NCI-H748 treated with DMSO at 0.1 percent for 48 hours (cell line): Measurements from ENCODE around the gene ARHGAP42.
A peak's percentile ranks its signal among the peaks of the same experiment; 100 is the strongest.
"Not testable (repeated sequence)": the region's sequence is repeated elsewhere in the genome, so short reads cannot be mapped to it uniquely, and the experiment has no call there.

Experiments
- DNase-seq: peaks from one replicate; lab custom pipeline; 2025; lab: John Stamatoyannopoulos, UW

The ARHGAP42 gene

GRCh38 chr11:100727410-100727809, 40.3 kb downstream of the ARHGAP42 start:
- no peak for DNase-seq

GRCh38 chr11:100730266-100730665, 43.2 kb downstream of the ARHGAP42 start:
- no peak for DNase-seq

GRCh38 chr11:100731471-100731870, 44.4 kb downstream of the ARHGAP42 start:
- no peak for DNase-seq

GRCh38 chr11:100732949-100733348, 45.9 kb downstream of the ARHGAP42 start:
- no peak for DNase-seq

GRCh38 chr11:100734743-100735527, 47.8 kb downstream of the ARHGAP42 start:
- no peak for DNase-seq

GRCh38 chr11:100735949-100736675, 49.0 kb downstream of the ARHGAP42 start:
- DNase-seq = no peak

- no peak for DNase-seq
These were observed 51.7 kb downstream of the ARHGAP42 start for GRCh38 chr11:100738701-100739270.

- no peak for DNase-seq
These were observed 52.6 kb downstream of the ARHGAP42 start for GRCh38 chr11:100739666-100740065.

- DNase-seq = no peak
These were observed 53.4 kb downstream of the ARHGAP42 start for GRCh38 chr11:100740440-100740839.

- no peak for DNase-seq
These were observed 55.0 kb downstream of the ARHGAP42 start for GRCh38 chr11:100741866-100742625.

GRCh38 chr11:100746448-100746847, 59.4 kb downstream of the ARHGAP42 start:
- no peak for DNase-seq

GRCh38 chr11:100748153-100748552, 61.1 kb downstream of the ARHGAP42 start:
- DNase-seq = peak; percentile 21

GRCh38 chr11:100749887-100750565, 62.9 kb downstream of the ARHGAP42 start:
- DNase-seq = not testable (repeated sequence)

- not testable (repeated sequence) for DNase-seq
These were observed 63.4 kb downstream of the ARHGAP42 start for GRCh38 chr11:100750566-100750891.

GRCh38 chr11:100752371-100753171, 65.5 kb downstream of the ARHGAP42 start:
- peak; percentile 6 for DNase-seq

- no peak for DNase-seq
These were observed 66.1 kb downstream of the ARHGAP42 start for GRCh38 chr11:100753172-100753543.

- DNase-seq = no peak
These were observed 66.5 kb downstream of the ARHGAP42 start for GRCh38 chr11:100753571-100753970.

- peak; percentile 4 for DNase-seq
These were observed 69.5 kb downstream of the ARHGAP42 start for GRCh38 chr11:100756559-100756958.

GRCh38 chr11:100757646-100758045, 70.6 kb downstream of the ARHGAP42 start:
- no peak for DNase-seq

GRCh38 chr11:100759106-100759505, 72.0 kb downstream of the ARHGAP42 start:
- no peak for DNase-seq

GRCh38 chr11:100759856-100760255, 72.8 kb downstream of the ARHGAP42 start:
- DNase-seq = no peak
